Left colon (tissue), 2 donors: ENCODE measurements around the gene STARD10. TPM values are rescaled to one million over a fixed set of nuclear protein-coding genes. Genes with fewer than 3 reads are reported as not detected.

Experiments
- ATAC-seq: fragments of 200-7000 bp; cut with Tn5 transposase; one replicate; pipeline ENCODE4 v1.9.1; 2020; ENCODE audit warnings: mild to moderate bottlenecking, moderate library complexity
- DNase-seq, 2 donors: peaks; one replicate each; pipeline ENCODE4 v3.0.0-alpha.2; 2020
- intact Hi-C, 2 donors: fragments of 100-400 bp; cut with DNase I in 1 of 2; cut with micrococcal nuclease in 1 of 2; formaldehyde crosslinking; loops; one replicate each; pipeline versions ENCODE4 v1.11.2 to v1.14.0; 2022; cut with DNase I, micrococcal nuclease
- total RNA-seq, 2 donors: library from RNA; stranded (reverse); fragmentation: NEBNext Ultra II Directional; extraction: Animal tissue kit (Norgen Biotek cat#: 25700); gene quantifications; one replicate each; pipeline ENCODE4 v1.2.1, GENCODE V29; 2021
- donor health status: DM: no; HTN: no; CAD: no.
- donor health status: DM: yes; HTN: yes; CAD: no.

Gene STARD10
- total RNA-seq, 2 donors from 2014 or later: 417 to 464 TPM

DNA sequence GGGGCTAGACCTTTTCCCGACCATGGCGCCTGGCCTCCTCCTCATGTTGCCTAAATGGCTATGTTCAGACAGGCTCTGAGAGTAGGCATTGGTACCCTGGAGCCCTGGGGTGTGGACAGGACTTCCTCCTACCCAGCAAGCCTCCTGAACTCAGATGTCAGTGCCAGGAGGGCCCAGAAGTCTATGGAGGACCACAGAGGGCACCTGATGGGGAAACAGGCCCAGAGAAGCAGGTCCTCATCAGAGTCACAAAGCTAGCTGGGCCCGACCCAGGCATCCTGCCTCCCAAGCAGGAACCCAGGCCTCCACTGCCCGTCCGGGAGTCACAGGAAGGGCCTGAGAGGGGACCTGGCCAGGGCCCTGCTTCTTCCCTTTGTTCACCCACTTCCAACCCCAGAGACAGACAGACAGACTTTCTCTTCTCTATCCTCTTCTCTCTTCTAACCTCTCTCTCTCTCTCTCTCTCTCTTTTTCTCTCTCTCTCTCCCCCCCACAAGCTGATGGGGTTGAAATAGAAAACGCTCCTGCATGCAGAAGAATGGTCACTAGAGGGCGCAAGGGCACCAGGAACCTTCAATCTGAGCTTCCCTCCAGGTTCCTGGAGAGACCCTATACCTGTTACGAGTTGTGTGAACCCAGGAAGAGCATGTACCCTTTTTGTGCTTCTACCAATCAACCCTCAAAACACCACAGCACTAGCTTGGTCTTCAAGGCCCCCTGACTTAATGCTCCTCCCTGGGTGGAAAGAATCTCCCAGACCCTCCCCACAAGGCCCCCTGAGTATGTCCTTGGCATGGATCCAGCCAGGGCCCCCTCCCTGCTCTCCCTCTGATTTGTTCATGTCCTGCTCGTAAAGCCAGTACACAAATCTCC lies 68.8 kb downstream of the STARD10 start:
- intact Hi-C loops: loop anchor here (5.0 to 10.0 kb wide), 4 partner anchors 67 to 460 kb away; partner anchors contain the start of genes ATG16L2 (in 1 of the 2) and STARD10 (in 1 of the 2)
- ATAC-seq (no peak), DNase-seq (peak in 1 of 2 donors; percentile 82)

DNA sequence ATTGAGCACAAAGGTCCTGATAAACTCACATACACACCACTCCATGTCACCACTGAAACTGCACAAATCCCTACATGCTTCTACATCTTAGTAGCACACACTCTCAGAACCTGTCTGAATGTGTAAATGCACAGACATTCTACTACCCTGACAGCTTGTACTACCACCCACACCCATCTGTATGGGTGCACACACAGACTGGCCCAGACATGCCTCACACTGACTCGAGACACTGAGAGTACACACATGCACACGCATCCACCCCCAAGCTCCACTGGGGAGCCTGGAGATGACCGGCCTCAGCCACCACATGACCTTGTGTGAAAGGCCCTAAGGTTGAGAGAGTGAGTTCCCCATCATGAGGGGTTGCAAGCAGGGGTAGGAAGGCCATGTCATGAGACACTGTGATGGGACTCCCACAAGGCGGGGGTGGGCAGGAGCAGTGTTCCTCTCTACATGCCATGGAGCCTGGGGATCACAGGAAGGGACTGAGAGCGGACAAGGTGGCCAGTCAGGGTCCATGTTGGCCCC lies 69.8 kb downstream of the STARD10 start:
- DNase-seq: no peak
- intact Hi-C loops: loop anchor here (5.0 to 10.0 kb wide), 3 partner anchors 88 to 461 kb away; partner anchors contain the start of gene ATG16L2 (in 1 of the 2)
- no peak for ATAC-seq

GRCh38 chr11:72723508-72723907 lies 70.3 kb downstream of the STARD10 start:
- no peak for ATAC-seq
- no peak for DNase-seq
- intact Hi-C loops: loop anchor here (5.0 to 10.0 kb wide), 3 partner anchors 89 to 461 kb away; partner anchors contain the start of gene ATG16L2 (in 1 of the 2)

- peak; percentile 89 to 90 for DNase-seq
- intact Hi-C loops: loop anchor here (5.0 to 10.0 kb wide), 3 partner anchors 90 to 463 kb away; partner anchors contain the start of gene ATG16L2 (in 1 of the 2)
- peak; percentile 84 for ATAC-seq
Measured at GRCh38 chr11:72722050-72722748, 71.6 kb downstream of the STARD10 start.

GRCh38 chr11:72721689-72722049 lies 72.2 kb downstream of the STARD10 start:
- intact Hi-C loops: loop anchor here (5.0 to 10.0 kb wide), 3 partner anchors 91 to 463 kb away; partner anchors contain the start of gene ATG16L2 (in 1 of the 2)
- ATAC-seq (peak; percentile 68), DNase-seq (peak in 1 of 2 donors; percentile 67)

GRCh38 chr11:72721276-72721675 lies 72.6 kb downstream of the STARD10 start:
- DNase-seq: no peak
- no peak for ATAC-seq
- intact Hi-C loops: loop anchor here (5.0 to 10.0 kb wide), 3 partner anchors 91 to 464 kb away; partner anchors contain the start of gene ATG16L2 (in 1 of the 2)

- ATAC-seq (peak; percentile 47), DNase-seq (no peak)
- intact Hi-C loops: loop anchor here (5.0 to 10.0 kb wide), 3 partner anchors 92 to 464 kb away; partner anchors contain the start of gene ATG16L2 (in 1 of the 2)
Measured at GRCh38 chr11:72720784-72721183, 73.1 kb downstream of the STARD10 start.

DNA sequence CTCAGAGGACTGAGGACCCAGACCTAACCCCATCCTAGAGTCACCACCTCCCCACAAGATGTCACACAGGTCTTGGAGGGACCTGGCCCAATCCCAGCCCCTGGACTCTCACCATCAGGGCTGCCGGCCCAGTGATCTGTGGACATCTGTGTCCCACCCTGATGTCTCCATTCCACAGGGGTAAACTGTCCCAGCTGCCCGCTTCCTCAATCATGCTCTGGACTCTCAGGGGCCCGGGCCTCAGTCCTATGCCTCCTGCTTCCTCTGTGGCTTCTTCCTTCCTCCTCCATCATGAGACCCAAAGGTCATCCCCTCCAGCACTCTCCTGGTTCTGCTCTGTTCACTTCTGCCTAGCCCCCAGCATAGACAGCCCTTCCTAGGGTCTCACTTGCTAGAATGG lies 73.8 kb downstream of the STARD10 start:
- DNase-seq: no peak
- intact Hi-C loops: loop anchor here (5.0 to 10.0 kb wide), 3 partner anchors 92 to 465 kb away; partner anchors contain the start of gene ATG16L2 (in 1 of the 2)
- ATAC-seq: no peak

GRCh38 chr11:72719551-72719950 lies 74.3 kb downstream of the STARD10 start:
- ATAC-seq (no peak), DNase-seq (no peak)

DNA sequence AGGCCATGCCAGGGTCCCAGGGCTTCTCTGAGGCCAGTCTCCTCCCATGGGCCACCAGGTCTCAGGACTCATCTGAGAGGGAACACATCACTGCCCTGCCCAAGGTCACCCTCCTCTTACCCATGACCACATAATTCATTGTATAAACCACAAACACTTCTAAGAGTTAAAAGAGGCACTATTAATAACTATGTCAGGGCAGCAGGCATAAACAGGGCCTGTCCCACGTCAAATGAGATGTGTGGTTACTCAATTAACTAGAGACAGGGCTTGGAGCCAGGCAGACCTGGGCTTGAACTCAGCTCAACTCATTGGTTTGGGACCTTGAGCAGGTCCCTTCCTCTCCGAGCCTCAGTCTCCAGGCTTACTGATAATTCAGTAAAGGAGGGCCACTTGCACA lies 74.7 kb downstream of the STARD10 start:
- DNase-seq: no peak
- ATAC-seq: no peak

More at GRCh38 chr11:72719551-72719950, 74.3 kb downstream of the STARD10 start:
- intact Hi-C loops: no loop called here

DNA sequence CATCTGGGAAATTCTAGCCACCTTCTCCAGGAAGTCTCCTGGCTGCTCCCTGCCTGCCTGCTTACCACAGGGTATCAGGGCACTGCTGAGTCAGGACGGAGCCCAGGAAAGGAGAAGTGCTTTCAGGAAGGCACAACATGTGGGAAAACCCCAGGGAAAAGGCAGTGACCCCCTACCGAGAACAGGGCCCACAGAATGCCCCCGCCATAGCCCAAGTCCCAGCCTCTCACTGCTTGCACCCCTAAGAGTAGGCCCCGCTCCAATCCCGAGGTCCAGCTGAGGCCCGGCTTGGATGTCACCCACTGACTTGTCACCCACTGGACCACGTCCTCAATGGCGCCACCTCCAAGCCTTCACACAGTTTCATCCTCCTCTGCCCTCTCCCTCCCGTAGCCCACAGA lies 75.7 kb downstream of the STARD10 start:
- ATAC-seq (no peak), DNase-seq (no peak)
- intact Hi-C loops: no loop called here

More for the DNA sequence above, 74.7 kb downstream of the STARD10 start:
- intact Hi-C loops: no loop called here

DNA sequence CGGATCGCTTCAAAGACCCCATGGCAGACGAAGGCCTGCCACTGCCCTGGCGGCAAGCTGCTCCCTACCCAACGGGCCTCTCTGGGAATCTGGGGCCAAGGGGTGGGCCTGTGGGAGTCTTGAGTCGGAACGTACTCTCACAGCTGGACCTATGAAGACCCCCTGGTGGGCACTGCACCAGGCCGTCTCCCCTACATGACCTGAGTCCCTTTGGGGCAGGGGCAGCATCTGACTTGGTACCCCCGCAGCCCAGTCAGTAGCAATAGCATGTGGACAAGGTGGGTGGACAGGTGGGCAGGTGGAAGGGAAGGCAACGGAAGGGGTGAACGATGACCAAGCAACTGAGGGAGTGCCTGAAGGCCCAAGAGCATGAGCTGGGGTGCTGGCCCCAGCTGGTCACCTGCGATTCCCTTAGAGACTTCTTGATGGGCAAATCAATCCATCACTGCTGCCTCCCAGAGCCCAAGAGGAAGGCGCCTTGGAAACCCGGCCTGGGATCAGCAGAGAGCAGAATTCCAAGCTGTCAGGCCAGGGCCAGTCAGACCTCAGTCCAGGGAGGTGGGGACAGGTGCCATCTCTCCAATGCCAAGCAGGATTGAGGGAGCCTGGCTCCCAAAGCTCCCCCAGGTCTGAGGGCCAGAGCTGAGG lies 76.9 kb downstream of the STARD10 start:
- DNase-seq: no peak
- intact Hi-C loops: no loop called here
- no peak for ATAC-seq

DNA sequence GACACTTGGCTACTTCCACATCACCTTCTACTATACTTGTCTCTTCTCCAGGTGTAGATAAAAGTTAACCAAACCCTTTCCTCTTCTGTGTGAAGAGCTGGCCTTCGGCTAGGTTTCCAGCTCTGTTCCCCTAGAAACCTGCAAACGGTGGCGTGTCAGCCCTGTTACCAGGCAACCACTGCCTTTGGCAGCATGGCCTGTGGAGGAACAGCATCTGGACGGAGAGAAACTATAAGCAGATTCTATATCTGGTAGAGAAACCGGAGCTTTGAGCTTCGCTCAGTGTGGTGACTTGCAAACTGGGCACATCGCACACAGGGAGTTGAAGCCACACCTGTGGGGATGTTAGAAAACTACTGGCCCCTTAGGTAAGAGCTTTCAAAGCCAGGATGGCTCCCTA lies 77.6 kb downstream of the STARD10 start:
- DNase-seq: no peak
- no peak for ATAC-seq
- intact Hi-C loops: no loop called here

DNA sequence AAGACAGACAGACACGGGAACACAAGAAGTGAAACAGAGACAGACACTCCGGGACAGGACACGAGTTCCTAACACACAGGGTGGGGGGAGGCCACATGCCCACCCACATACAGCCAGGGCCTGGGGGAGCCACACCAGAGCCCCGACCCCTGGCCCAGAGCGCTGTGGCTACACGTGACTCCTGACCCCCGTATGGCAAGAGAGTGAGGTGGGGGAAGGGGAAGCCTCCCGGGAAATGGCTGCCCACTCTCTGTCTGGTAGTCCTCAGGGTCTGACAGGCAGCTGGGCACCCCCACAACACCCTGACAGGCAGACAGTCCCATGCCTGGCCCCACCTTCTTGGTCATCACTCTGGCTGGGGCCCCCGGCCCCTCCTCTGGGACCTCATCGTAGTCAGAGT lies 81.0 kb downstream of the STARD10 start:
- ATAC-seq: no peak
- no peak for DNase-seq
- intact Hi-C loops: no loop called here

- intact Hi-C loops: no loop called here
- DNase-seq (peak; percentile 46 to 61), ATAC-seq (peak; percentile 32)
Measured at GRCh38 chr11:72712168-72712751, 81.6 kb downstream of the STARD10 start.

- intact Hi-C loops: no loop called here
- DNase-seq: no peak
- no peak for ATAC-seq
Measured at GRCh38 chr11:72711141-72711540, 82.7 kb downstream of the STARD10 start.

- no peak for ATAC-seq
- intact Hi-C loops: no loop called here
- DNase-seq: no peak
Measured at GRCh38 chr11:72710278-72710677, 83.6 kb downstream of the STARD10 start.
